ENCODE results near the gene ACTMAP. TPM values are rescaled to one million over a fixed set of nuclear protein-coding genes. Genes with fewer than 3 reads are reported as not detected.

Gene ACTMAP
- total and polyA plus RNA-seq, 2 of the 13 experiments (the other 11 are each of a cell fraction or from before 2014, with no cell fraction given), result 2.2 to 7.9 TPM

DNA sequence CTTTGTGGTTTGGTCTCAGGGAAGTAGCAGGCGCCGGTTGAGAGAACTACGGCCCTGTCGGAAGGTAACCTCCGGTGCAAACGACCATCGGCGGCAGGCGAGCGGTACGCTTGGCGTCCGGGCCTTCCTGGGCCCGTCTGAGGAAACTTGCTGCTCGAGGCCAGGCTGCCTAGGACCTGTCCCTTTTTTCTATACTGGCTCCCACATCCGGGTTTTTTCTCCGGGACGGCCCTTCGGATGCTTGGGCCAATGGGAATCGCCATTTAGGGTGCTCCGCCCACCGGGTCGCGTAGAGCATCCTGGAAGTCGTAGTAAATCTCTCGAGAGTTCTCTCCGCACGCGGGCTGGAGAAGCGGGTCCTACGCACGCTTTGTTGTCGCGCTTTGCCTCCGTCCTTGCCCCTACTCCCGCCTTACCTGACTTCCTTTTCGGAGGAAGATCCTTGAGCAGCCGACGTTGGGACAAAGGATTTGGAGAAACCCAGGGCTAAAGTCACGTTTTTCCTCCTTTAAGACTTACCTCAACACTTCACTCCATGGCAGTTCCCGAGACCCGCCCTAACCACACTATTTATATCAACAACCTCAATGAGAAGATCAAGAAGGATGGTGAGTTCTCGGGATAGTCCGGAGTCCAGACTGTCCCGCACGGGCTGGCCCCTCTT, 729 bp upstream of the ACTMAP start, which contains the start of gene SNRPA (continued):
- TF ChIP-seq, protein P1, sequence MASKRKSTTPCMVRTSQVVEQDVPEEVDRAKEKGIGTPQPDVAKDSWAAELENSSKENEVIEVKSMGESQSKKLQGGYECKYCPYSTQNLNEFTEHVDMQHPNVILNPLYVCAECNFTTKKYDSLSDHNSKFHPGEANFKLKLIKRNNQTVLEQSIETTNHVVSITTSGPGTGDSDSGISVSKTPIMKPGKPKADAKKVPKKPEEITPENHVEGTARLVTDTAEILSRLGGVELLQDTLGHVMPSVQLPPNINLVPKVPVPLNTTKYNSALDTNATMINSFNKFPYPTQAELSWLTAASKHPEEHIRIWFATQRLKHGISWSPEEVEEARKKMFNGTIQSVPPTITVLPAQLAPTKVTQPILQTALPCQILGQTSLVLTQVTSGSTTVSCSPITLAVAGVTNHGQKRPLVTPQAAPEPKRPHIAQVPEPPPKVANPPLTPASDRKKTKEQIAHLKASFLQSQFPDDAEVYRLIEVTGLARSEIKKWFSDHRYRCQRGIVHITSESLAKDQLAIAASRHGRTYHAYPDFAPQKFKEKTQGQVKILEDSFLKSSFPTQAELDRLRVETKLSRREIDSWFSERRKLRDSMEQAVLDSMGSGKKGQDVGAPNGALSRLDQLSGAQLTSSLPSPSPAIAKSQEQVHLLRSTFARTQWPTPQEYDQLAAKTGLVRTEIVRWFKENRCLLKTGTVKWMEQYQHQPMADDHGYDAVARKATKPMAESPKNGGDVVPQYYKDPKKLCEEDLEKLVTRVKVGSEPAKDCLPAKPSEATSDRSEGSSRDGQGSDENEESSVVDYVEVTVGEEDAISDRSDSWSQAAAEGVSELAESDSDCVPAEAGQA (IDR thresholded peaks at IDR 0.05; ENCODE audit: low read depth), result no peak
- TF ChIP-seq, protein P1 (CRISPR knock-in tag; IDR thresholded peaks at IDR 0.05; ENCODE audit: borderline replicate concordance), result peak; percentile 71; the same call in 1 of the 2 replicates
- TF ChIP-seq ISL2 (CRISPR knock-in tag; IDR thresholded peaks at IDR 0.05) (no peak; the same call in 1 of the 2 replicates), LRRFIP1 (CRISPR knock-in tag; conservative IDR thresholded peaks at IDR 0.05) (no peak), ZFY (CRISPR knock-in tag; IDR thresholded peaks at IDR 0.05) (peak; percentile 43; the same call in 1 of the 2 replicates), ZMYM4 (CRISPR knock-in tag; IDR thresholded peaks at IDR 0.05) (peak; percentile 3; the same call in 1 of the 2 replicates), MBD4 (IDR thresholded peaks at IDR 0.05; ENCODE audit: borderline replicate concordance, low read length) (no peak), TBL1XR1 (IDR thresholded peaks at IDR 0.05; ENCODE audit: borderline replicate concordance, low read length, partially characterized antibody) (no peak), NFRKB (IDR thresholded peaks at IDR 0.05) (no peak), TCF7 (IDR thresholded peaks at IDR 0.05; ENCODE audit: low read depth) (no peak), BCLAF1 (IDR thresholded peaks at IDR 0.05) (no peak), ADNP (CRISPR knock-in tag; IDR thresholded peaks at IDR 0.05) (no peak), HMG20B (CRISPR knock-in tag; conservative IDR thresholded peaks at IDR 0.05) (no peak), ZFP36 (IDR thresholded peaks at IDR 0.05; ENCODE audit: borderline replicate concordance, low read depth, low read length, partially characterized antibody) (no peak), NAIF1 (CRISPR knock-in tag; IDR thresholded peaks at IDR 0.05; ENCODE audit: borderline replicate concordance) (peak; percentile 83), SATB2 (CRISPR knock-in tag; IDR thresholded peaks at IDR 0.05) (no peak), AGO1 (IDR thresholded peaks at IDR 0.05; ENCODE audit: low read depth, low read length, poor library complexity, severe bottlenecking) (no peak)
